GM12878 (cell line): ENCODE data around the gene MTSS2. TPM values are rescaled to one million over a fixed set of nuclear protein-coding genes. Genes with fewer than 3 reads are reported as not detected.

Source experiments
- ATAC-seq: fragments of 200-7000 bp; cut with Tn5 transposase; 3 replicates; pipeline ENCODE4 v1.9.1; 2020; ENCODE audit warnings: mild to moderate bottlenecking, moderate library complexity
- BruUV-seq: library from RNA; stranded (reverse); fragments of 400-500 nt; replicated peaks from 2 replicates; lab custom pipeline; 2021; lab: Mats Ljungman, UMichigan
- CTCF ChIA-PET: fragments of 300-600 bp; sonication (Branson Sonifier 250); formaldehyde crosslinking; extraction: SDS; loops from one replicate; lab custom pipeline; 2021; ENCODE audit warnings: inconsistent platforms; lab: Yijun Ruan, JAX
- POLR2A ChIA-PET: fragments of 350-600 bp; formaldehyde crosslinking; extraction: SDS; loops from one replicate; lab custom pipeline; 2021; ENCODE audit warnings: inconsistent platforms; lab: Charles Lee
- RAD21 ChIA-PET: fragments of 300-600 bp; sonication (Branson Sonifier 250); formaldehyde crosslinking; loops from one replicate; lab custom pipeline; 2023; ENCODE audit warnings: antibody characterized with exemption; ENCODE audit not compliant: unreplicated experiment; lab: Charles Lee
- SMC1A ChIA-PET: fragments of 300-600 bp; sonication (Branson Sonifier 250); formaldehyde crosslinking; loops from one replicate; lab custom pipeline; 2023; ENCODE audit not compliant: unreplicated experiment, uncharacterized antibody; lab: Charles Lee
- DNase-seq: peaks from one replicate; pipeline ENCODE4 v3.0.0-alpha.2; 2011; ENCODE audit warnings: low read depth, low spot score
- FAIRE-seq: peaks from 3 replicates; lab custom pipeline; 2011; peaks lifted over from hg19 to GRCh38; lab: Jason Lieb, UNC
- H2AFZ ChIP-seq: 2 replicates; pipeline ENCODE4 v1.6.0; 2011; ENCODE audit warnings: low read depth, low read length, control low read depth; ENCODE audit not compliant: control insufficient read depth
- H3K27ac ChIP-seq: 2 replicates; pipeline ENCODE4 v1.5.1; 2011; ENCODE audit warnings: control low read depth; ENCODE audit not compliant: control insufficient read depth, insufficient read depth
- H3K27me3 ChIP-seq, 2 experiments: replicated peaks in 1 of 2; 2 replicates each; pipeline versions ENCODE4 v1.6.0 to v1.6.1; 2011; ENCODE audit warnings: low read length in 1 of 2; ENCODE audit not compliant: control insufficient read depth in 2 of 2, insufficient read depth in 2 of 2
- H3K36me3 ChIP-seq, 2 experiments: 2 replicates each; pipeline ENCODE4 v1.5.1; 2011; ENCODE audit warnings: low read length in 1 of 2; ENCODE audit not compliant: control insufficient read depth in 2 of 2, insufficient read depth in 2 of 2
- H3K4me1 ChIP-seq: 2 replicates; pipeline ENCODE4 v1.6.1; 2011; ENCODE audit warnings: mild to moderate bottlenecking, low read length, moderate library complexity, mixed read lengths; ENCODE audit not compliant: control insufficient read depth, insufficient read depth
- H3K4me2 ChIP-seq: 2 replicates; pipeline ENCODE4 v1.6.0; 2011; ENCODE audit warnings: control low read depth; ENCODE audit not compliant: control insufficient read depth, insufficient read depth
- H3K4me3 ChIP-seq: fragments of 200-600 bp; sonication (generic); 2 replicates; pipeline ENCODE4 v1.5.1; 2016
- H3K79me2 ChIP-seq: 2 replicates; pipeline ENCODE4 v1.6.0; 2011; ENCODE audit warnings: low read length; ENCODE audit not compliant: control insufficient read depth, insufficient read depth
- H3K9ac ChIP-seq: 2 replicates; pipeline ENCODE4 v1.8.0; 2011; ENCODE audit warnings: low read length, control low read depth, mixed read lengths; ENCODE audit not compliant: control insufficient read depth, insufficient read depth
- H3K9me3 ChIP-seq: replicated peaks from 3 replicates; pipeline ENCODE4 v1.5.1; 2011; ENCODE audit warnings: mild to moderate bottlenecking, low read length; ENCODE audit not compliant: control insufficient read depth, insufficient read depth
- H4K20me1 ChIP-seq: 2 replicates; pipeline ENCODE4 v1.6.0; 2011; ENCODE audit not compliant: control insufficient read depth, insufficient read depth
- CHD4 ChIP-seq: fragments of 200-600 bp; sonication (generic); IDR thresholded peaks from 2 replicates; pipeline ENCODE4 v1.6.1; 2016; ENCODE audit warnings: mild to moderate bottlenecking
- EP300 ChIP-seq, 2 experiments: fragments of 150-350 bp in 1 of 2; IDR thresholded peaks; 2 replicates each; pipeline ENCODE4 v1.6.1; 2011 to 2012; ENCODE audit warnings: low read depth in 2 of 2, low read length in 2 of 2, borderline replicate concordance in 1 of 2, improper control_type of control experiment in 1 of 2, inconsistent platforms in 1 of 2; ENCODE audit not compliant: control insufficient read depth in 1 of 2
- PML ChIP-seq: IDR thresholded peaks from 2 replicates; pipeline ENCODE4 v1.6.1; 2012; ENCODE audit warnings: low read length, inconsistent platforms
- POLR2A ChIP-seq: IDR thresholded peaks from 2 replicates; pipeline ENCODE4 v1.6.1; 2011; ENCODE audit warnings: low read depth, mild to moderate bottlenecking, low read length
- POLR2AphosphoS2 ChIP-seq: IDR thresholded peaks from 2 replicates; pipeline ENCODE4 v1.6.1; 2011; ENCODE audit warnings: low read depth, mild to moderate bottlenecking, low read length, improper control_type of control experiment, moderate library complexity
- RELA ChIP-seq: fragments of 450-650 bp; IDR thresholded peaks from 2 replicates; pipeline ENCODE4 v1.8.0; 2014; ENCODE audit warnings: borderline replicate concordance; ENCODE audit not compliant: partially characterized antibody
- RUNX3 ChIP-seq: IDR thresholded peaks from 2 replicates; pipeline ENCODE4 v1.6.1; 2012; ENCODE audit warnings: low read length, inconsistent platforms
- ZNF217 ChIP-seq: fragments of 450-650 bp; IDR thresholded peaks from 2 replicates; pipeline ENCODE4 v1.6.1; 2017; ENCODE audit warnings: antibody characterized with exemption, mild to moderate bottlenecking
- ZZZ3 ChIP-seq: IDR thresholded peaks from 2 replicates; pipeline ENCODE4 v1.6.1; 2011; ENCODE audit warnings: low read depth; ENCODE audit not compliant: control insufficient read depth, insufficient read length
- whole genome bisulfite sequencing: methylation state at CpG from one replicate; pipeline ENCODE4 v1.1.6; 2016; ENCODE audit warnings: low lambda C conversion rate; ENCODE audit not compliant: insufficient replicate concordance, insufficient coverage; ENCODE audit errors: missing lambda C conversion rate; 5-methylcytosine and 5-hydroxymethylcytosine counted together
- in situ Hi-C: fragments of 300-500 bp; cut with MboI; formaldehyde crosslinking; loops from 9 replicates; pipeline ENCODE4 v1.14.3; 2018; ENCODE audit warnings: mixed read lengths
- intact Hi-C: fragments of 100-400 bp; cut with micrococcal nuclease; formaldehyde crosslinking; loops from one replicate; pipeline ENCODE4 v1.14.2; 2022; ENCODE audit not compliant: unreplicated experiment
- polyA plus RNA-seq, 11 experiments: library from polyadenylated mRNA; depleted of rRNA in 4 of 11; unstranded in 6 of 11; stranded (reverse) in 5 of 11; fragments of >200 nt; fragmentation: Nextera tagmentation in 4 of 11; fragmentation: Illumina TruSeq in 1 of 11; extraction: Ambion mirVana in 4 of 11; extraction: Trizol in 1 of 11; gene quantifications; 1 replicate in 1 of 11; 2 replicates in 10 of 11; pipeline versions ENCODE4 v1.2.1 to v1.2.3, GENCODE V29; 2011 to 2016; ENCODE audit warnings: inconsistent platforms in 2 of 11, missing spikeins in 2 of 11, low read depth in 1 of 11
- total RNA-seq, 4 experiments: library from RNA; depleted of rRNA in 3 of 4; stranded (reverse); fragments of >200 nt in 3 of 4; fragmentation: Illumina TruSeq in 1 of 4; extraction: Trizol in 1 of 4; gene quantifications; 2 replicates each; pipeline versions ENCODE4 v1.2.1 to v1.2.3, GENCODE V29; 2013 to 2021
- TF ChIP-seq, protein P1 (sequence below): fragments of 450-650 bp; IDR thresholded peaks from 2 replicates; pipeline ENCODE4 v1.6.1; 2018; ENCODE audit warnings: mild to moderate bottlenecking, low read depth, moderate library complexity; ENCODE audit not compliant: partially characterized antibody
- TF ChIP-seq, protein P2 (sequence below): IDR thresholded peaks from 2 replicates; pipeline ENCODE4 v1.6.1; 2012; ENCODE audit warnings: low read depth, low read length, improper control_type of control experiment
- TF ChIP-seq, protein P3 (sequence below): IDR thresholded peaks from 2 replicates; pipeline ENCODE4 v1.6.1; 2011; ENCODE audit warnings: borderline replicate concordance, low read depth, mild to moderate bottlenecking, moderate library complexity, low read length; ENCODE audit not compliant: insufficient read depth, poor library complexity, severe bottlenecking
- TF ChIP-seq, protein P4 (sequence below): IDR thresholded peaks from 2 replicates; pipeline ENCODE4 v1.6.1; 2012; ENCODE audit warnings: improper control_type of control experiment, low read depth, low read length; ENCODE audit not compliant: insufficient replicate concordance

The MTSS2 gene
- total and polyA plus RNA-seq, 10 of the 15 experiments (the other 5 are each of a cell fraction or from before 2014, with no cell fraction given): under 0.01 to 0.51 (median 0.14) TPM; not detected in 4

DNA sequence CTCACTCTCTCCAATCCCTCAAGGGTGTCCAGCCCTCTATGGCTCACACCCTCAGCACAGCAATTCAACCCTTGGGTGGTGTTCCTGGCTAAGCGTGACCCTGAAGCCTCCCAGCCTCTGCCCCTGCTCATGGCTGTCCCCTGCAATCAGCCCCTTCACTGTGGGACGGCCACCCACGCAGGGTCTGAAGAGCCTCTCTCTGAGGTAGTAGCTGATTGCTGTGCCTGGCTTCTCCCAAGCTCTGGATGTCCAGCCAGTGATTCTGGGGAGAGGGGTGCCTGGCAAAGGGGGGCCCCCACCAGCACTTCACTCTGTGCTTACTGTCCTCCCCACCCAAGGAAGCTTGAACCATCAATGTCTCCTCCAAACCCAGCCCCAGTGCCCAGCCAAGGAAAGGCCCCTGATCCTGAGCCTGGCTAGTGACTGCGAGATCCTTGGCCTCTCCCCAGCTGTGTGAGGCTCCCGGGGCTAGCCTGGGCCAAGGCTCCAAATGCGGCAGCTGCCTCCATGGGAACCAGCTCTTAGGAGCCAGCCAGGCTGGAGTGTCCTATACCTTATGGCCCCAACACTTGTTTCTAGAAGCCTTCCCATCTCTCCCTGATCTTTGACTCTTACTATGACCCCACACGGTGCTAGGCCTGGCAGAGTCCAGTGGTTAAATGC, 9.9 kb downstream of the MTSS2 start:
- intact Hi-C loops: no loop called here
- no peak overlapping the region for H3K27ac ChIP-seq
- ATAC-seq (no peak), FAIRE-seq (no peak), DNase-seq (no peak)
- no peaks in the 10 kb centered on the region for H3K36me3 ChIP-seq
- H3K79me2 ChIP-seq: no peaks in the 10 kb centered on the region
- SMC1A ChIA-PET: no interaction called here
- RAD21 ChIA-PET: no interaction called here
- H3K9me3 ChIP-seq: no peaks in the 10 kb centered on the region
- in situ Hi-C loops: no loop called here
- no peak overlapping the region for H3K4me2 ChIP-seq
- H3K27me3 ChIP-seq: no peaks in the 10 kb centered on the region
- BruUV-seq: no TSS peak
- no peak overlapping the region for H3K4me3 ChIP-seq
- no peak overlapping the region for H3K9ac ChIP-seq
- H4K20me1 ChIP-seq: no peaks in the 10 kb centered on the region
- CTCF ChIA-PET: no interaction called here
- POLR2A ChIA-PET: no interaction called here
- WGBS: 58% methylated on average over 7 of the region's 7 CpGs
- H2AFZ ChIP-seq: no peak overlapping the region
- no peaks in the 10 kb centered on the region for H3K4me1 ChIP-seq
- TF ChIP-seq, protein P1, sequence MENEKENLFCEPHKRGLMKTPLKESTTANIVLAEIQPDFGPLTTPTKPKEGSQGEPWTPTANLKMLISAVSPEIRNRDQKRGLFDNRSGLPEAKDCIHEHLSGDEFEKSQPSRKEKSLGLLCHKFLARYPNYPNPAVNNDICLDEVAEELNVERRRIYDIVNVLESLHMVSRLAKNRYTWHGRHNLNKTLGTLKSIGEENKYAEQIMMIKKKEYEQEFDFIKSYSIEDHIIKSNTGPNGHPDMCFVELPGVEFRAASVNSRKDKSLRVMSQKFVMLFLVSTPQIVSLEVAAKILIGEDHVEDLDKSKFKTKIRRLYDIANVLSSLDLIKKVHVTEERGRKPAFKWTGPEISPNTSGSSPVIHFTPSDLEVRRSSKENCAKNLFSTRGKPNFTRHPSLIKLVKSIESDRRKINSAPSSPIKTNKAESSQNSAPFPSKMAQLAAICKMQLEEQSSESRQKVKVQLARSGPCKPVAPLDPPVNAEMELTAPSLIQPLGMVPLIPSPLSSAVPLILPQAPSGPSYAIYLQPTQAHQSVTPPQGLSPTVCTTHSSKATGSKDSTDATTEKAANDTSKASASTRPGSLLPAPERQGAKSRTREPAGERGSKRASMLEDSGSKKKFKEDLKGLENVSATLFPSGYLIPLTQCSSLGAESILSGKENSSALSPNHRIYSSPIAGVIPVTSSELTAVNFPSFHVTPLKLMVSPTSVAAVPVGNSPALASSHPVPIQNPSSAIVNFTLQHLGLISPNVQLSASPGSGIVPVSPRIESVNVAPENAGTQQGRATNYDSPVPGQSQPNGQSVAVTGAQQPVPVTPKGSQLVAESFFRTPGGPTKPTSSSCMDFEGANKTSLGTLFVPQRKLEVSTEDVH: no peak
- TF ChIP-seq, protein P2, sequence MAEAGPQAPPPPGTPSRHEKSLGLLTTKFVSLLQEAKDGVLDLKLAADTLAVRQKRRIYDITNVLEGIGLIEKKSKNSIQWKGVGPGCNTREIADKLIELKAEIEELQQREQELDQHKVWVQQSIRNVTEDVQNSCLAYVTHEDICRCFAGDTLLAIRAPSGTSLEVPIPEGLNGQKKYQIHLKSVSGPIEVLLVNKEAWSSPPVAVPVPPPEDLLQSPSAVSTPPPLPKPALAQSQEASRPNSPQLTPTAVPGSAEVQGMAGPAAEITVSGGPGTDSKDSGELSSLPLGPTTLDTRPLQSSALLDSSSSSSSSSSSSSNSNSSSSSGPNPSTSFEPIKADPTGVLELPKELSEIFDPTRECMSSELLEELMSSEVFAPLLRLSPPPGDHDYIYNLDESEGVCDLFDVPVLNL: no peak
- no peak for TF ChIP-seq POLR2A
- TF ChIP-seq RELA: no peak
- TF ChIP-seq CHD4: no peak
- TF ChIP-seq RUNX3: no peak
- TF ChIP-seq ZZZ3: no peak
- TF ChIP-seq POLR2AphosphoS2: no peak
- no peak for TF ChIP-seq EP300 (IDR thresholded peaks at IDR 0.05; ENCODE audit: borderline replicate concordance in 1 of 2, control insufficient read depth in 1 of 2, low read depth in 2 of 2, low read length in 2 of 2)
- TF ChIP-seq, protein P3, sequence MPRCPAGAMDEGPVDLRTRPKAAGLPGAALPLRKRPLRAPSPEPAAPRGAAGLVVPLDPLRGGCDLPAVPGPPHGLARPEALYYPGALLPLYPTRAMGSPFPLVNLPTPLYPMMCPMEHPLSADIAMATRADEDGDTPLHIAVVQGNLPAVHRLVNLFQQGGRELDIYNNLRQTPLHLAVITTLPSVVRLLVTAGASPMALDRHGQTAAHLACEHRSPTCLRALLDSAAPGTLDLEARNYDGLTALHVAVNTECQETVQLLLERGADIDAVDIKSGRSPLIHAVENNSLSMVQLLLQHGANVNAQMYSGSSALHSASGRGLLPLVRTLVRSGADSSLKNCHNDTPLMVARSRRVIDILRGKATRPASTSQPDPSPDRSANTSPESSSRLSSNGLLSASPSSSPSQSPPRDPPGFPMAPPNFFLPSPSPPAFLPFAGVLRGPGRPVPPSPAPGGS: no peak
- no peak for TF ChIP-seq ZNF217
- TF ChIP-seq PML: no peak
- TF ChIP-seq, protein P4, sequence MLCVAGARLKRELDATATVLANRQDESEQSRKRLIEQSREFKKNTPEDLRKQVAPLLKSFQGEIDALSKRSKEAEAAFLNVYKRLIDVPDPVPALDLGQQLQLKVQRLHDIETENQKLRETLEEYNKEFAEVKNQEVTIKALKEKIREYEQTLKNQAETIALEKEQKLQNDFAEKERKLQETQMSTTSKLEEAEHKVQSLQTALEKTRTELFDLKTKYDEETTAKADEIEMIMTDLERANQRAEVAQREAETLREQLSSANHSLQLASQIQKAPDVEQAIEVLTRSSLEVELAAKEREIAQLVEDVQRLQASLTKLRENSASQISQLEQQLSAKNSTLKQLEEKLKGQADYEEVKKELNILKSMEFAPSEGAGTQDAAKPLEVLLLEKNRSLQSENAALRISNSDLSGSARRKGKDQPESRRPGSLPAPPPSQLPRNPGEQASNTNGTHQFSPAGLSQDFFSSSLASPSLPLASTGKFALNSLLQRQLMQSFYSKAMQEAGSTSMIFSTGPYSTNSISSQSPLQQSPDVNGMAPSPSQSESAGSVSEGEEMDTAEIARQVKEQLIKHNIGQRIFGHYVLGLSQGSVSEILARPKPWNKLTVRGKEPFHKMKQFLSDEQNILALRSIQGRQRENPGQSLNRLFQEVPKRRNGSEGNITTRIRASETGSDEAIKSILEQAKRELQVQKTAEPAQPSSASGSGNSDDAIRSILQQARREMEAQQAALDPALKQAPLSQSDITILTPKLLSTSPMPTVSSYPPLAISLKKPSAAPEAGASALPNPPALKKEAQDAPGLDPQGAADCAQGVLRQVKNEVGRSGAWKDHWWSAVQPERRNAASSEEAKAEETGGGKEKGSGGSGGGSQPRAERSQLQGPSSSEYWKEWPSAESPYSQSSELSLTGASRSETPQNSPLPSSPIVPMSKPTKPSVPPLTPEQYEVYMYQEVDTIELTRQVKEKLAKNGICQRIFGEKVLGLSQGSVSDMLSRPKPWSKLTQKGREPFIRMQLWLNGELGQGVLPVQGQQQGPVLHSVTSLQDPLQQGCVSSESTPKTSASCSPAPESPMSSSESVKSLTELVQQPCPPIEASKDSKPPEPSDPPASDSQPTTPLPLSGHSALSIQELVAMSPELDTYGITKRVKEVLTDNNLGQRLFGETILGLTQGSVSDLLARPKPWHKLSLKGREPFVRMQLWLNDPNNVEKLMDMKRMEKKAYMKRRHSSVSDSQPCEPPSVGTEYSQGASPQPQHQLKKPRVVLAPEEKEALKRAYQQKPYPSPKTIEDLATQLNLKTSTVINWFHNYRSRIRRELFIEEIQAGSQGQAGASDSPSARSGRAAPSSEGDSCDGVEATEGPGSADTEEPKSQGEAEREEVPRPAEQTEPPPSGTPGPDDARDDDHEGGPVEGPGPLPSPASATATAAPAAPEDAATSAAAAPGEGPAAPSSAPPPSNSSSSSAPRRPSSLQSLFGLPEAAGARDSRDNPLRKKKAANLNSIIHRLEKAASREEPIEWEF: no peak
